Small intestine (tissue), 7 donors: ENCODE data around the gene AGRN. TPM values are rescaled to one million over a fixed set of nuclear protein-coding genes. Genes with fewer than 3 reads are reported as not detected.

ENCODE experiments used
- DNase-seq, 2 donors: peaks; one replicate each; pipeline versions ENCODE4 v3.0.0 to v3.0.0-alpha.2; 2013
- FAIRE-seq: peaks from 2 replicates; lab custom pipeline; 2012; peaks lifted over from hg19 to GRCh38; lab: Jason Lieb, UNC
- H3K27ac ChIP-seq, 3 donors: one replicate each; pipeline ENCODE4 v1.5.1; 2013; ENCODE audit warnings: low read length in 2 of 3, mild to moderate bottlenecking in 2 of 3, control low read depth in 1 of 3, inconsistent platforms in 1 of 3, low read depth in 1 of 3, moderate library complexity in 1 of 3
- H3K27me3 ChIP-seq, 3 donors: one replicate each; pipeline ENCODE4 v1.6.1; 2013; ENCODE audit warnings: low read length in 3 of 3, inconsistent platforms in 1 of 3; ENCODE audit not compliant: control insufficient read depth in 3 of 3, insufficient read depth in 3 of 3
- H3K36me3 ChIP-seq, 3 donors: one replicate each; pipeline ENCODE4 v1.6.1; 2013; ENCODE audit warnings: low read length in 3 of 3, inconsistent platforms in 1 of 3, low read depth in 1 of 3, mild to moderate bottlenecking in 1 of 3, moderate library complexity in 1 of 3; ENCODE audit not compliant: control insufficient read depth in 3 of 3, insufficient read depth in 2 of 3
- H3K4me1 ChIP-seq, 3 donors: one replicate each; pipeline ENCODE4 v1.6.1; 2013; ENCODE audit warnings: low read length in 2 of 3, inconsistent platforms in 1 of 3, low read depth in 1 of 3, mild to moderate bottlenecking in 1 of 3, moderate library complexity in 1 of 3; ENCODE audit not compliant: control insufficient read depth in 3 of 3, insufficient read depth in 2 of 3
- H3K4me3 ChIP-seq, 3 donors: one replicate each; pipeline ENCODE4 v1.5.1; 2013; ENCODE audit warnings: low read length in 3 of 3, control low read depth in 1 of 3, inconsistent platforms in 1 of 3, low read depth in 1 of 3, mild to moderate bottlenecking in 1 of 3, moderate library complexity in 1 of 3
- H3K9me3 ChIP-seq, 2 donors: one replicate each; pipeline ENCODE4 v1.6.1; 2013; ENCODE audit warnings: low read depth in 1 of 2, low read length in 1 of 2; ENCODE audit not compliant: control insufficient read depth in 2 of 2, insufficient read depth in 1 of 2
- WGBS, 3 donors: extraction: QIAGEN DNeasy Blood & Tissue Kit; methylation state at CpG; one replicate each; pipeline ENCODE4 v1.1.7; 2013; 5-methylcytosine and 5-hydroxymethylcytosine counted together
- polyA plus RNA-seq, 4 donors: library from polyadenylated mRNA; stranded (reverse) in 3 of 4; unstranded in 1 of 4; fragments of 200-250 nt in 3 of 4; fragments of 120-200 nt in 1 of 4; gene quantifications; one replicate each; pipeline versions ENCODE4 v1.2.1 to v1.2.3, GENCODE V29; 2013
- donor health status: healthy with polysubstance abuse.
- donor health status: control.
- donor health status: control.
- donor health status: Bipolar disorder and iron deficiency.
- donor health status: healthy.

AGRN gene
- polyA plus RNA-seq, 4 donors: 13.2 to 104 (median 19.9) TPM

- Histone ChIP-seq H3K4me1 (peaks cover 0 to 13% (median 3%) of the 10 kb centered on the region in 3 donors), H3K27ac (no peak overlapping the region), H3K36me3 (peaks cover 0 to 39% (median 3%) of the 10 kb centered on the region in 3 donors), H3K27me3 (peaks cover 0 to 11% (median 0%) of the 10 kb centered on the region in 3 donors), H3K9me3 (no peaks in the 10 kb centered on the region), H3K4me3 (no peak overlapping the region)
- no peak for DNase-seq
- 90% methylated on average over 43 to 52 of the region's 52 CpGs for WGBS, 3 donors
- no peak for FAIRE-seq
Observed at GRCh38 chr1:1081311-1082238, 61.7 kb downstream of the AGRN start.

- DNase-seq (no peak), FAIRE-seq (no peak)
- Histone ChIP-seq H3K36me3 (peaks cover 0 to 46% (median 3%) of the 10 kb centered on the region in 3 donors), H3K27me3 (peaks cover 0 to 11% (median 0%) of the 10 kb centered on the region in 3 donors), H3K27ac (no peak overlapping the region), H3K4me1 (peaks cover 0 to 13% (median 3%) of the 10 kb centered on the region in 3 donors), H3K4me3 (no peak overlapping the region), H3K9me3 (no peaks in the 10 kb centered on the region)
- 92 to 95% (median 92%) methylated on average over 27 of the region's 27 CpGs for WGBS, 3 donors
Observed at GRCh38 chr1:1082239-1082775, 62.4 kb downstream of the AGRN start.

- Histone ChIP-seq H3K36me3 (peaks cover 0 to 48% (median 3%) of the 10 kb centered on the region in 3 donors), H3K4me1 (peaks cover 0 to 13% (median 3%) of the 10 kb centered on the region in 3 donors), H3K27me3 (peaks cover 0 to 11% (median 0%) of the 10 kb centered on the region in 3 donors), H3K27ac (no peak overlapping the region), H3K4me3 (no peak overlapping the region), H3K9me3 (no peaks in the 10 kb centered on the region)
- 91 to 94% (median 92%) methylated on average over 37 to 40 of the region's 40 CpGs for WGBS, 3 donors
- FAIRE-seq (no peak), DNase-seq (no peak)
Observed at GRCh38 chr1:1082776-1083415, 63.0 kb downstream of the AGRN start.

- H3K27me3 ChIP-seq: peaks cover 0 to 11% (median 0%) of the 10 kb centered on the region in 3 donors
- no peak overlapping the region for H3K4me3 ChIP-seq
- DNase-seq (no peak), FAIRE-seq (no peak)
- H3K4me1 ChIP-seq: peaks cover 0 to 13% (median 3%) of the 10 kb centered on the region in 3 donors
- H3K36me3 ChIP-seq: peaks cover 0 to 48% (median 3%) of the 10 kb centered on the region in 3 donors
- WGBS, 3 donors: 89 to 90% (median 89%) methylated on average over 40 to 43 of the region's 43 CpGs
- H3K27ac ChIP-seq: no peak overlapping the region
- no peaks in the 10 kb centered on the region for H3K9me3 ChIP-seq
Observed at GRCh38 chr1:1083416-1084371, 63.8 kb downstream of the AGRN start.

GRCh38 chr1:1084372-1085170 is 64.7 kb downstream of the AGRN start:
- FAIRE-seq (no peak), DNase-seq (no peak)
- H3K27me3 ChIP-seq: peaks cover 0 to 7% (median 0%) of the 10 kb centered on the region in 3 donors
- WGBS, 3 donors: 92 to 94% (median 93%) methylated on average over 28 to 38 of the region's 38 CpGs
- no peak overlapping the region for H3K27ac ChIP-seq
- peaks cover 0 to 48% (median 3%) of the 10 kb centered on the region in 3 donors for H3K36me3 ChIP-seq
- no peak overlapping the region for H3K4me3 ChIP-seq
- H3K9me3 ChIP-seq: no peaks in the 10 kb centered on the region
- H3K4me1 ChIP-seq: peaks cover 0 to 9% (median under 1%) of the 10 kb centered on the region in 3 donors

- DNase-seq: no peak
- H3K36me3 ChIP-seq: peaks cover 0 to 51% (median 3%) of the 10 kb centered on the region in 3 donors
- WGBS, 3 donors: 90 to 93% (median 91%) methylated on average over 23 to 30 of the region's 30 CpGs
- H3K9me3 ChIP-seq: no peaks in the 10 kb centered on the region
- no peak for FAIRE-seq
- H3K27me3 ChIP-seq: peaks cover 0 to under 1% (median 0%) of the 10 kb centered on the region in 3 donors
- H3K4me3 ChIP-seq: no peak overlapping the region
- no peak overlapping the region for H3K27ac ChIP-seq
- H3K4me1 ChIP-seq: peaks cover 0 to 2% (median 0%) of the 10 kb centered on the region in 3 donors
Observed at GRCh38 chr1:1085171-1085841, 65.4 kb downstream of the AGRN start.
